Neural crest cell (in vitro differentiated cells): ENCODE results near the gene ARMH1. TPM values are rescaled to one million over a fixed set of nuclear protein-coding genes. Genes with fewer than 3 reads are reported as not detected.

Experiments
- DNase-seq: peaks from one replicate; pipeline ENCODE4 v3.0.0; 2021; ENCODE audit warnings: low read depth, mixed read lengths, low spot score
- H3K27ac Mint-ChIP-seq: one replicate; pipeline ENCODE4 v1.8.0; 2021; ENCODE audit warnings: mild to moderate bottlenecking, mixed read lengths; ENCODE audit not compliant: unreplicated experiment
- H3K27me3 Mint-ChIP-seq: 2 replicates; pipeline ENCODE4 v1.8.0; 2021; ENCODE audit warnings: low read depth, mild to moderate bottlenecking, mixed read lengths
- H3K36me3 Mint-ChIP-seq: 2 replicates; pipeline ENCODE4 v1.8.0; 2021; ENCODE audit warnings: low read depth, mild to moderate bottlenecking, mixed read lengths
- H3K4me1 Mint-ChIP-seq: 2 replicates; pipeline ENCODE4 v1.8.0; 2021; ENCODE audit warnings: mixed read lengths
- H3K4me3 Mint-ChIP-seq: one replicate; pipeline ENCODE4 v1.8.0; 2021; ENCODE audit warnings: mild to moderate bottlenecking, mixed read lengths
- H3K9me3 Mint-ChIP-seq: 2 replicates; pipeline ENCODE4 v1.8.0; 2021; ENCODE audit warnings: mixed read lengths
- CTCF ChIP-seq: fragments of 200-600 bp; sonication (generic); conservative IDR thresholded peaks from 2 replicates; pipeline ENCODE4 v1.5.0; 2021; ENCODE audit warnings: antibody characterized with exemption, mild to moderate bottlenecking
- total RNA-seq: library from RNA; stranded (reverse); gene quantifications from 2 replicates; pipeline ENCODE4 v1.2.1, GENCODE V29; 2021

ARMH1 gene
- total RNA-seq, 1 donor from 2014 or later = 5.6 TPM

DNA sequence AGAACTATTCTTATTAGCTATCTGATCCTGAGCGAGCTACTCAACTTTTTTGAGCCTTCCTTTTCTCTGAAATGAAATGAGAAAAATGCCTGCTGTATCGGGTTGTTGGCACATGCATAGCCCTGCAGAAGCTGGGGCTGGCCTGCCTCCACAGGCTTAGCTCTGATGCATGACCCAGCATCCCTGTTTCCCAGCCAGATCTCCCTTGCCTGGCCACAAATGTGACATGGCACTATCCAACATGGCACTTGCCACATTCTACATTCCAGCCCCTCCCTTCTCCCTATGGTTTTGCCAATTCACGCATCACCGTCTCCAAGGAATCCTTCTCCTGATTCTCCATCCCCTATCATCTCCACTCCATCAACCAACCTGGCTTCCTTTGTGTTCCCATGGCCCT, 42.6 kb downstream of the ARMH1 start:
- H3K9me3 Mint-ChIP-seq = no peaks in the 10 kb centered on the region
- H3K27ac Mint-ChIP-seq = no peak overlapping the region

GRCh38 chr1:44717653-44718052, 43.1 kb downstream of the ARMH1 start:
- peaks cover 21% of the 10 kb centered on the region for H3K4me1 Mint-ChIP-seq
- H3K4me3 Mint-ChIP-seq = no peak overlapping the region

More for the DNA sequence above, 42.6 kb downstream of the ARMH1 start:
- Mint-ChIP-seq H3K4me3 (no peak overlapping the region), H3K27me3 (peaks cover 7% of the 10 kb centered on the region), H3K4me1 (peaks cover 21% of the 10 kb centered on the region), H3K36me3 (no peaks in the 10 kb centered on the region)
- no peak for DNase-seq
- TF ChIP-seq CTCF = no peak

DNA sequence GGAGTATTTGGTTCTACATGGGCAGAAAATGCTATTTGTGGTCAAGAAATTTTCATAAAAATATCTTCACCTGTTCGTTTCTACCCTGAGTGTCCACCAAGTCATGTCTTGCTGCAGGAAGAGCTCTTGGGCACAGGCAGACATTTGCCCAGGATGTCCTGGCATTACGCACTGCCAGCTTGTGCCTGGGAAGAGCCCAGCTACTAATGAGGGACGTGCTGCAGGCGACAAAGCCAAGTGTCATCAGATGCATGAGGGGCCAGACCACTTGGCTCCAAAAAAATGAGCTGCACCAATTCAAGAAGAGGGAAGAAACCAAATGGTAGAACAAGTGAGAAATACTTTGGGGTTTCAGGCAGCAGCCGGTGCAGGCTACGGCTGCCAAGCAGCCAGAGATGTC, 43.6 kb downstream of the ARMH1 start:
- H3K4me3 Mint-ChIP-seq = no peak overlapping the region
- peaks cover 7% of the 10 kb centered on the region for H3K27me3 Mint-ChIP-seq
- TF ChIP-seq CTCF = no peak

More at GRCh38 chr1:44717653-44718052, 43.1 kb downstream of the ARMH1 start:
- Mint-ChIP-seq H3K27me3 (peaks cover 7% of the 10 kb centered on the region), H3K9me3 (no peaks in the 10 kb centered on the region), H3K36me3 (no peaks in the 10 kb centered on the region), H3K27ac (no peak overlapping the region)
- no peak for TF ChIP-seq CTCF
- no peak for DNase-seq

DNA sequence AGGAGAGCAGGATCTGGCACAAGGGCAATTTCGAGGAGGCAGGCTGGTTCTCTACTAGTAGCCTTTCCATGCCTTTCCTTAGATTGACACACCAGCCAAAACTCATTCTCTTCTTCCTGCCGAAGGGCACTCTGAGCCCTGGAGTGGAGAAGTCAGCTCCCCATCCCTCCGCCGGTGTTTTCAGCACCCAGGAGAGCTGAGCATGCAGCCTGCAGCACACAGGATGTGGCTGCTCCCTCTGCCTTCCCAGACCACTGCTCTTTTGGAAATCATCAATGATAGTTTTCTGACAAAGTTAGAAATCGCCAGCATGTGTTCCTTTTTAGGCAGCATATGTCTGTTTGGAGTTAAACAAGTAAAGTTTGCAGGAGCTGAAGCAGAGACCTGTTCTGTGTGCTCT, 44.8 kb downstream of the ARMH1 start:
- TF ChIP-seq CTCF = no peak
- Mint-ChIP-seq H3K4me3 (no peak overlapping the region), H3K27me3 (peaks cover 7% of the 10 kb centered on the region), H3K27ac (no peak overlapping the region), H3K4me1 (peaks cover 21% of the 10 kb centered on the region), H3K36me3 (no peaks in the 10 kb centered on the region), H3K9me3 (no peaks in the 10 kb centered on the region)
- DNase-seq = no peak

More for the DNA sequence above, 43.6 kb downstream of the ARMH1 start:
- Mint-ChIP-seq H3K36me3 (no peaks in the 10 kb centered on the region), H3K9me3 (no peaks in the 10 kb centered on the region), H3K27ac (no peak overlapping the region), H3K4me1 (peaks cover 21% of the 10 kb centered on the region)
- no peak for DNase-seq

DNA sequence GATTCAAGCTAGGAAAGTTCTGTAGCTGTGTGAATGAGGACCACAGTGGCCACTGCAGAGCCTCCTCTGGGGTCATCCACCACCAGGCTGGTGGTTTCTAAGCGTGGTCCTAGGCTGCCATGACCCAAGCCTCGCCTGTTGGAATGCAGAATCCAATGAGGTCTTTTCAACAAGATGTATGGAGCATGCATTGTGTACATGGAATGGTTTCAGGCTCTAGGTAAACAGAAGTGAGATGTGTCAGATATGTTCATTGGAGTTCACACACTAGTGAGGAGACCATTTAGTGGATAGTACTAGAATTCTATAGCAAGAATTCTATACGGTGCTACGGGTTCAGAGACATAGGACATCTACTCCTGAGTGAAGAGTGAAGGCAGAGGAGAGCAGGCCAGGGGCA, 45.8 kb downstream of the ARMH1 start:
- Mint-ChIP-seq H3K4me3 (no peak overlapping the region), H3K27ac (no peak overlapping the region), H3K9me3 (no peaks in the 10 kb centered on the region), H3K27me3 (peaks cover 7% of the 10 kb centered on the region), H3K36me3 (no peaks in the 10 kb centered on the region), H3K4me1 (peaks cover 16% of the 10 kb centered on the region)
- no peak for TF ChIP-seq CTCF
- no peak for DNase-seq
